ENCODE data around the gene GLCE. TPM values are rescaled to one million over a fixed set of nuclear protein-coding genes. Genes with fewer than 3 reads are reported as not detected.

Gene GLCE
- total RNA-seq, 2 donors from 2014 or later = 16.3 to 17.2 TPM

- TF ChIP-seq CTCF (conservative IDR thresholded peaks at IDR 0.05) = no peak
- Mint-ChIP-seq H3K4me1 (no peaks in the 10 kb centered on the region), H3K9me3 (peaks cover 6% of the 10 kb centered on the region), H3K36me3 (ENCODE audit: low read depth) (peaks cover 9% of the 10 kb centered on the region), H3K4me3 (no peak overlapping the region), H3K27me3 (ENCODE audit: insufficient read depth) (no peaks in the 10 kb centered on the region), H3K27ac (no peak overlapping the region)
- Histone ChIP-seq H3K4me3 (ENCODE audit: low read length) (no peak overlapping the region), H3K9ac (ENCODE audit: extremely low read depth, low read length, poor library complexity, severe bottlenecking) (no peak overlapping the region), H3K27ac (ENCODE audit: low read depth, low read length) (no peak overlapping the region), H3K36me3 (ENCODE audit: control insufficient read depth, insufficient read depth, low read length) (peaks cover 18% of the 10 kb centered on the region), H3K4me1 (ENCODE audit: control insufficient read depth, insufficient read depth, low read length) (no peaks in the 10 kb centered on the region), H3K27me3 (ENCODE audit: control insufficient read depth, insufficient read depth, low read length, poor library complexity, severe bottlenecking) (no peaks in the 10 kb centered on the region), H3K9me3 (ENCODE audit: control insufficient read depth, low read length) (peaks cover 14% of the 10 kb centered on the region)
- no peak for DNase-seq
- WGBS, 2 experiments (ENCODE audit: insufficient coverage in 1 of 2, insufficient read length in 1 of 2) = 86% methylated on average over 2 to 3 of the region's 4 CpGs
Measured at GRCh38 chr15:69236505-69236904, 76.1 kb downstream of the GLCE start.

GRCh38 chr15:69237718-69238117 lies 77.3 kb downstream of the GLCE start:
- DNase-seq = no peak
- H3K4me3 ChIP-seq (ENCODE audit: low read length) = no peak overlapping the region
- Mint-ChIP-seq H3K4me1 (no peaks in the 10 kb centered on the region), H3K27me3 (ENCODE audit: insufficient read depth) (no peaks in the 10 kb centered on the region), H3K27ac (no peak overlapping the region), H3K9me3 (peaks cover 6% of the 10 kb centered on the region), H3K4me3 (no peak overlapping the region), H3K36me3 (ENCODE audit: low read depth) (peaks cover 4% of the 10 kb centered on the region)
- WGBS, 2 experiments (ENCODE audit: insufficient coverage in 1 of 2, insufficient read length in 1 of 2) = 95% methylated on average over 1 of the region's 1 CpG; no CpG with 5 or more reads in 1 of the 2 experiments
- H3K27me3 ChIP-seq (ENCODE audit: control insufficient read depth, insufficient read depth, low read length, poor library complexity, severe bottlenecking) = no peaks in the 10 kb centered on the region
- TF ChIP-seq CTCF (conservative IDR thresholded peaks at IDR 0.05) = no peak
- H3K36me3 ChIP-seq (ENCODE audit: control insufficient read depth, insufficient read depth, low read length) = peaks cover 18% of the 10 kb centered on the region
- H3K9ac ChIP-seq (ENCODE audit: extremely low read depth, low read length, poor library complexity, severe bottlenecking) = no peak overlapping the region
- no peaks in the 10 kb centered on the region for H3K4me1 ChIP-seq (ENCODE audit: control insufficient read depth, insufficient read depth, low read length)
- peaks cover 14% of the 10 kb centered on the region for H3K9me3 ChIP-seq (ENCODE audit: control insufficient read depth, low read length)
- H3K27ac ChIP-seq (ENCODE audit: low read depth, low read length) = no peak overlapping the region

- no peak overlapping the region for H3K4me3 Mint-ChIP-seq
- H3K9me3 Mint-ChIP-seq = no peaks in the 10 kb centered on the region
- no peak for DNase-seq
- no peak overlapping the region for H3K27ac ChIP-seq (ENCODE audit: low read depth, low read length)
- H3K27ac Mint-ChIP-seq = no peak overlapping the region
- no peak overlapping the region for H3K4me3 ChIP-seq (ENCODE audit: low read length)
- H3K27me3 Mint-ChIP-seq (ENCODE audit: insufficient read depth) = no peaks in the 10 kb centered on the region
- no peaks in the 10 kb centered on the region for H3K4me1 Mint-ChIP-seq
- no peaks in the 10 kb centered on the region for H3K9me3 ChIP-seq (ENCODE audit: control insufficient read depth, low read length)
- no peaks in the 10 kb centered on the region for H3K27me3 ChIP-seq (ENCODE audit: control insufficient read depth, insufficient read depth, low read length, poor library complexity, severe bottlenecking)
- no peaks in the 10 kb centered on the region for H3K4me1 ChIP-seq (ENCODE audit: control insufficient read depth, insufficient read depth, low read length)
- WGBS, 2 experiments (ENCODE audit: insufficient coverage in 1 of 2, insufficient read length in 1 of 2) = 49 to 75% methylated on average over 2 of the region's 2 CpGs
- peaks cover 11% of the 10 kb centered on the region for H3K36me3 ChIP-seq (ENCODE audit: control insufficient read depth, insufficient read depth, low read length)
- H3K9ac ChIP-seq (ENCODE audit: extremely low read depth, low read length, poor library complexity, severe bottlenecking) = no peak overlapping the region
- TF ChIP-seq CTCF (conservative IDR thresholded peaks at IDR 0.05) = no peak
- peaks cover 10% of the 10 kb centered on the region for H3K36me3 Mint-ChIP-seq (ENCODE audit: low read depth)
Measured at GRCh38 chr15:69244798-69245197, 84.4 kb downstream of the GLCE start.

All from endodermal cell (in vitro differentiated cells).